Fibroblast of skin of right quadriceps (primary cell): Measurements from ENCODE around the gene AFF3.

Source experiments
- DNase-seq: peaks from one replicate; pipeline ENCODE4 v3.0.0-alpha.2; 2013

The AFF3 gene

GRCh38 chr2:99918389-99918788 lies 224.0 kb downstream of the AFF3 start:
- no peak for DNase-seq

GRCh38 chr2:99915108-99915675 lies 227.2 kb downstream of the AFF3 start:
- DNase-seq, result no peak

- no peak for DNase-seq
Observed at GRCh38 chr2:99911736-99912135, 230.7 kb downstream of the AFF3 start.

- no peak for DNase-seq
Observed at GRCh38 chr2:99910902-99911301, 231.5 kb downstream of the AFF3 start.

- DNase-seq, result no peak
Observed at GRCh38 chr2:99905636-99906035, 236.8 kb downstream of the AFF3 start.

GRCh38 chr2:99905025-99905424 lies 237.4 kb downstream of the AFF3 start:
- DNase-seq, result no peak

- DNase-seq, result no peak
Observed at GRCh38 chr2:99903981-99904380, 238.4 kb downstream of the AFF3 start.

- DNase-seq, result no peak
Observed at GRCh38 chr2:99900556-99900955, 241.8 kb downstream of the AFF3 start.

- DNase-seq, result peak; percentile 21
Observed at GRCh38 chr2:99899882-99900281, 242.5 kb downstream of the AFF3 start.

- no peak for DNase-seq
Observed at GRCh38 chr2:99899058-99899855, 243.1 kb downstream of the AFF3 start.

- DNase-seq, result no peak
Observed at GRCh38 chr2:99898336-99899048, 243.9 kb downstream of the AFF3 start.

GRCh38 chr2:99891428-99891780 lies 251.0 kb downstream of the AFF3 start:
- DNase-seq, result no peak

- no peak for DNase-seq
Observed at GRCh38 chr2:99890568-99891427, 251.6 kb downstream of the AFF3 start.

GRCh38 chr2:99888617-99889016 lies 253.8 kb downstream of the AFF3 start:
- peak; percentile 10 for DNase-seq

- no peak for DNase-seq
Observed at GRCh38 chr2:99886418-99886817, 256.0 kb downstream of the AFF3 start.

GRCh38 chr2:99883358-99883757 lies 259.0 kb downstream of the AFF3 start:
- no peak for DNase-seq

GRCh38 chr2:99881901-99882591 lies 260.3 kb downstream of the AFF3 start:
- DNase-seq, result peak; percentile 98

- DNase-seq, result no peak
Observed at GRCh38 chr2:99880964-99881294, 261.5 kb downstream of the AFF3 start.

- peak; percentile 89 for DNase-seq
Observed at GRCh38 chr2:99880148-99880963, 262.0 kb downstream of the AFF3 start.

GRCh38 chr2:99879481-99879880 lies 262.9 kb downstream of the AFF3 start:
- DNase-seq, result no peak

GRCh38 chr2:99878581-99879350 lies 263.6 kb downstream of the AFF3 start:
- DNase-seq, result peak; percentile 94
